ENCODE data around the gene GRAMD1A. TPM values are rescaled to one million over a fixed set of nuclear protein-coding genes. Genes with fewer than 3 reads are reported as not detected.

Gene GRAMD1A
- total RNA-seq, 1 donor from 2014 or later, result 27.2 TPM

- Mint-ChIP-seq H3K27me3 (ENCODE audit: insufficient read depth, low read depth) (peaks cover 15% of the 10 kb centered on the region), H3K36me3 (no peaks in the 10 kb centered on the region), H3K4me3 (no peak overlapping the region), H3K9me3 (no peaks in the 10 kb centered on the region), H3K27ac (no peak overlapping the region), H3K4me1 (peaks cover 12% of the 10 kb centered on the region)
- H3K79me2 ChIP-seq (ENCODE audit: low read depth), result no peaks in the 10 kb centered on the region
- H3K9ac ChIP-seq, result no peak overlapping the region
- H3K4me2 ChIP-seq, result no peak overlapping the region
- no peak overlapping the region for H3K27ac ChIP-seq
- H3K4me3 ChIP-seq, result no peak overlapping the region
- peaks cover 11% of the 10 kb centered on the region for H3K4me1 ChIP-seq
- TF ChIP-seq EZH2phosphoT487 (IDR thresholded peaks at IDR 0.05) (no peak), CTCF (IDR thresholded peaks at IDR 0.05) (no peak), EZH2 (IDR thresholded peaks at IDR 0.05) (no peak)
- H3K9me3 ChIP-seq (ENCODE audit: low read depth), result no peaks in the 10 kb centered on the region
- peaks cover 7% of the 10 kb centered on the region for H3F3A ChIP-seq (ENCODE audit: low read depth)
- H3K36me3 ChIP-seq, result no peaks in the 10 kb centered on the region
- no peaks in the 10 kb centered on the region for H4K20me1 ChIP-seq (ENCODE audit: low read depth)
- no peaks in the 10 kb centered on the region for H3K27me3 ChIP-seq
- no peak overlapping the region for H2AFZ ChIP-seq (replicated peaks)
- no peak for DNase-seq (ENCODE audit: low spot score)
Measured at GRCh38 chr19:35051796-35052195, 51.7 kb downstream of the GRAMD1A start.

- Mint-ChIP-seq H3K27ac (no peak overlapping the region), H3K4me1 (peaks cover 8% of the 10 kb centered on the region), H3K9me3 (no peaks in the 10 kb centered on the region), H3K4me3 (no peak overlapping the region), H3K36me3 (no peaks in the 10 kb centered on the region), H3K27me3 (ENCODE audit: insufficient read depth, low read depth) (peaks cover 11% of the 10 kb centered on the region)
- no peak overlapping the region for H3K4me2 ChIP-seq
- no peaks in the 10 kb centered on the region for H3K27me3 ChIP-seq
- H3K27ac ChIP-seq, result no peak overlapping the region
- no peaks in the 10 kb centered on the region for H3K9me3 ChIP-seq (ENCODE audit: low read depth)
- H2AFZ ChIP-seq (replicated peaks), result no peak overlapping the region
- no peaks in the 10 kb centered on the region for H4K20me1 ChIP-seq (ENCODE audit: low read depth)
- H3K4me3 ChIP-seq, result no peak overlapping the region
- H3K9ac ChIP-seq, result no peak overlapping the region
- peaks cover 11% of the 10 kb centered on the region for H3K4me1 ChIP-seq
- H3K79me2 ChIP-seq (ENCODE audit: low read depth), result no peaks in the 10 kb centered on the region
- TF ChIP-seq EZH2phosphoT487 (IDR thresholded peaks at IDR 0.05) (no peak), EZH2 (IDR thresholded peaks at IDR 0.05) (no peak), CTCF (IDR thresholded peaks at IDR 0.05) (no peak)
- no peak for DNase-seq (ENCODE audit: low spot score)
- H3K36me3 ChIP-seq, result no peaks in the 10 kb centered on the region
- H3F3A ChIP-seq (ENCODE audit: low read depth), result peaks cover 9% of the 10 kb centered on the region
Measured at GRCh38 chr19:35052599-35053190, 52.6 kb downstream of the GRAMD1A start.

- Histone ChIP-seq H2AFZ (replicated peaks) (no peak overlapping the region), H3K27me3 (no peaks in the 10 kb centered on the region), H3K4me3 (no peak overlapping the region), H3K36me3 (no peaks in the 10 kb centered on the region), H4K20me1 (ENCODE audit: low read depth) (no peaks in the 10 kb centered on the region), H3K9me3 (ENCODE audit: low read depth) (no peaks in the 10 kb centered on the region), H3K27ac (no peak overlapping the region), H3K4me1 (peaks cover 11% of the 10 kb centered on the region), H3K4me2 (no peak overlapping the region), H3K9ac (no peak overlapping the region), H3F3A (ENCODE audit: low read depth) (peaks cover 9% of the 10 kb centered on the region), H3K79me2 (ENCODE audit: low read depth) (no peaks in the 10 kb centered on the region)
- H3K4me3 Mint-ChIP-seq, result no peak overlapping the region
- no peaks in the 10 kb centered on the region for H3K36me3 Mint-ChIP-seq
- no peak for DNase-seq (ENCODE audit: low spot score)
- no peak overlapping the region for H3K27ac Mint-ChIP-seq
- H3K27me3 Mint-ChIP-seq (ENCODE audit: insufficient read depth, low read depth), result peaks cover 11% of the 10 kb centered on the region
- H3K4me1 Mint-ChIP-seq, result peaks cover 6% of the 10 kb centered on the region
- TF ChIP-seq EZH2 (IDR thresholded peaks at IDR 0.05), result no peak
- TF ChIP-seq EZH2phosphoT487 (IDR thresholded peaks at IDR 0.05), result no peak
- TF ChIP-seq CTCF (IDR thresholded peaks at IDR 0.05), result no peak
- H3K9me3 Mint-ChIP-seq, result no peaks in the 10 kb centered on the region
Measured at GRCh38 chr19:35053667-35054293, 53.7 kb downstream of the GRAMD1A start.
